Type B pancreatic cell (in vitro differentiated cells): Measurements from ENCODE around the gene NMNAT3. TPM values are rescaled to one million over a fixed set of nuclear protein-coding genes. Genes with fewer than 3 reads are reported as not detected.

Experiments
- DNase-seq: peaks from one replicate; pipeline ENCODE4 v3.0.0; 2021; ENCODE audit warnings: mixed read lengths; ENCODE audit not compliant: unreplicated experiment; ENCODE audit errors: extremely low spot score
- H3K27ac Mint-ChIP-seq: 2 replicates; pipeline ENCODE4 v1.8.0; 2021; ENCODE audit warnings: mild to moderate bottlenecking, mixed read lengths
- H3K27me3 Mint-ChIP-seq: 2 replicates; pipeline ENCODE4 v1.8.0; 2021; ENCODE audit warnings: mixed read lengths
- H3K36me3 Mint-ChIP-seq: 2 replicates; pipeline ENCODE4 v1.8.0; 2021; ENCODE audit warnings: mixed read lengths
- H3K4me1 Mint-ChIP-seq: one replicate; pipeline ENCODE4 v1.8.0; 2021; ENCODE audit warnings: mixed read lengths; ENCODE audit not compliant: unreplicated experiment
- H3K4me3 Mint-ChIP-seq: 2 replicates; pipeline ENCODE4 v1.8.0; 2021; ENCODE audit warnings: mild to moderate bottlenecking, mixed read lengths
- H3K9me3 Mint-ChIP-seq: 2 replicates; pipeline ENCODE4 v1.8.0; 2021; ENCODE audit warnings: mixed read lengths
- CTCF ChIP-seq: fragments of 200-600 bp; sonication (generic); conservative IDR thresholded peaks from 2 replicates; pipeline ENCODE4 v1.5.0; 2021; ENCODE audit warnings: antibody characterized with exemption, mild to moderate bottlenecking
- total RNA-seq: library from RNA; stranded (reverse); gene quantifications from 2 replicates; pipeline ENCODE4 v1.2.1, GENCODE V29; 2021; ENCODE audit warnings: low replicate concordance

NMNAT3 gene
- total RNA-seq, 1 donor from 2014 or later: 7.1 TPM

- DNase-seq: no peak
- no peaks in the 10 kb centered on the region for H3K9me3 Mint-ChIP-seq
- peaks cover 9% of the 10 kb centered on the region for H3K4me1 Mint-ChIP-seq
- no peak overlapping the region for H3K4me3 Mint-ChIP-seq
- no peak overlapping the region for H3K27ac Mint-ChIP-seq
- no peaks in the 10 kb centered on the region for H3K27me3 Mint-ChIP-seq
- H3K36me3 Mint-ChIP-seq: peaks cover 9% of the 10 kb centered on the region
- TF ChIP-seq CTCF: no peak
These were observed 99.0 kb downstream of the NMNAT3 start for GRCh38 chr3:139578783-139579182.

- H3K4me1 Mint-ChIP-seq: peaks cover 12% of the 10 kb centered on the region
- no peak overlapping the region for H3K27ac Mint-ChIP-seq
- peaks cover 9% of the 10 kb centered on the region for H3K36me3 Mint-ChIP-seq
- DNase-seq: no peak
- TF ChIP-seq CTCF: no peak
- H3K9me3 Mint-ChIP-seq: no peaks in the 10 kb centered on the region
- no peak overlapping the region for H3K4me3 Mint-ChIP-seq
- H3K27me3 Mint-ChIP-seq: no peaks in the 10 kb centered on the region
These were observed 99.9 kb downstream of the NMNAT3 start for GRCh38 chr3:139577909-139578308.

- Mint-ChIP-seq H3K27ac (no peak overlapping the region), H3K36me3 (peaks cover 9% of the 10 kb centered on the region), H3K4me1 (peaks cover 12% of the 10 kb centered on the region), H3K4me3 (no peak overlapping the region), H3K9me3 (no peaks in the 10 kb centered on the region), H3K27me3 (no peaks in the 10 kb centered on the region)
- no peak for TF ChIP-seq CTCF
- DNase-seq: no peak
These were observed 100.4 kb downstream of the NMNAT3 start for GRCh38 chr3:139577346-139577745.

GRCh38 chr3:139574026-139574947 is 103.5 kb downstream of the NMNAT3 start:
- TF ChIP-seq CTCF: no peak
- no peak for DNase-seq
- Mint-ChIP-seq H3K27ac (no peak overlapping the region), H3K27me3 (no peaks in the 10 kb centered on the region), H3K4me1 (peaks cover 12% of the 10 kb centered on the region), H3K36me3 (peaks cover 16% of the 10 kb centered on the region), H3K9me3 (no peaks in the 10 kb centered on the region), H3K4me3 (no peak overlapping the region)

GRCh38 chr3:139572847-139573672 is 104.7 kb downstream of the NMNAT3 start:
- no peak for TF ChIP-seq CTCF
- Mint-ChIP-seq H3K27me3 (no peaks in the 10 kb centered on the region), H3K4me1 (peaks cover 12% of the 10 kb centered on the region), H3K9me3 (no peaks in the 10 kb centered on the region), H3K36me3 (peaks cover 13% of the 10 kb centered on the region), H3K27ac (no peak overlapping the region), H3K4me3 (no peak overlapping the region)
- no peak for DNase-seq
